ENCODE measurements around the gene LRRC25. TPM values are rescaled to one million over a fixed set of nuclear protein-coding genes. Genes with fewer than 3 reads are reported as not detected.

Gene LRRC25
- total and polyA plus RNA-seq, 10 of the 15 experiments (the other 5 are each of a cell fraction or from before 2014, with no cell fraction given), result 0.38 to 2.9 (median 1.2) TPM

DNA sequence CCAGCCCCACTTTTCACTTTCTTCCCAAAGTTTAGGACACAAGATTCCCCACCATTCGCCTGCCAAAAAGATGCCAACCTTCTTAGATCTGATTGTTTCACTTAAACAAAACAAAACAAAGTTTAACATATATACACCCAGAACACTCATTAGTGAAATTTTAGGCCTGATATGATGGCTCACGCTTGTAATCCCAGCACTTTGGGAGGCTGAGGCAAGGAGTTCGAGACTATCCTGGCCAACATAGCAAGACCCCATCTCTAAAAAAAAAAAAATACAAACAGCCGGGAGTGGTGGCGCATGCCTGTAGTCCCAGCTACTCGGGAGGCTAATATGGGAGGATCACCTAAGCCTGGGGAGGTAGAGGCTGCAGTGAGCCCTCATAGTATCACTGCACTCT is 52.1 kb downstream of the LRRC25 start (continued):
- TF ChIP-seq ZNF592 (IDR thresholded peaks at IDR 0.05), result no peak

GRCh38 chr19:18344582-18344950 is 52.9 kb downstream of the LRRC25 start:
- Histone ChIP-seq H3K9ac (ENCODE audit: control insufficient read depth, insufficient read depth, low read length) (no peak overlapping the region), H3K4me1 (ENCODE audit: control insufficient read depth, insufficient read depth, low read length) (peaks cover 14% of the 10 kb centered on the region), H3K36me3 (ENCODE audit: control insufficient read depth in 2 of 2, insufficient read depth in 2 of 2, low read length in 1 of 2) (peaks cover 0 to 9% of the 10 kb centered on the region in 2 experiments; a peak in 1 of 4 replicates), H3K79me2 (ENCODE audit: control insufficient read depth, insufficient read depth, low read length) (peaks cover 11% of the 10 kb centered on the region), H3K27ac (ENCODE audit: control insufficient read depth, insufficient read depth) (no peak overlapping the region), H3K9me3 (replicated peaks; ENCODE audit: control insufficient read depth, insufficient read depth, low read length) (no peaks in the 10 kb centered on the region), H3K4me2 (ENCODE audit: control insufficient read depth, insufficient read depth) (no peak overlapping the region), H3K4me3 (no peak overlapping the region), H2AFZ (ENCODE audit: control insufficient read depth, low read depth, low read length) (no peak overlapping the region), H4K20me1 (ENCODE audit: control insufficient read depth, insufficient read depth) (no peaks in the 10 kb centered on the region), H3K27me3 (replicated peaks in 1 of 2; ENCODE audit: control insufficient read depth in 2 of 2, insufficient read depth in 2 of 2, low read length in 1 of 2) (no peaks in the 10 kb centered on the region)
- POLR2A ChIA-PET, result interaction anchor here (0.7 to 1.0 kb wide), 3 partner anchors 22 to 120 kb away, joined by 3 to 7 read pairs (median 4); partner anchors contain the start of gene PDE4C
- no TSS peak for BruUV-seq (replicated peaks)
- FAIRE-seq (no peak), ATAC-seq (no peak), DNase-seq (ENCODE audit: low read depth, low spot score) (no peak)
- intact Hi-C loops (cut with micrococcal nuclease; ENCODE audit: unreplicated experiment), result loop anchor here (5.0 kb wide), 1 partner anchor 67 kb away; no protein-coding TSS in a partner anchor
- TF ChIP-seq GATAD2B (conservative IDR thresholded peaks at IDR 0.05; ENCODE audit: low read depth) (no peak), RFX5 (IDR thresholded peaks at IDR 0.05; ENCODE audit: low read depth, low read length) (no peak), ATF2 (IDR thresholded peaks at IDR 0.05; ENCODE audit: low read length) (no peak), RELA (IDR thresholded peaks at IDR 0.05; ENCODE audit: borderline replicate concordance, partially characterized antibody) (no peak), CHD4 (IDR thresholded peaks at IDR 0.05) (no peak), NFIC (IDR thresholded peaks at IDR 0.05; ENCODE audit: low read depth, low read length) (no peak), SMC3 (IDR thresholded peaks at IDR 0.05; ENCODE audit: borderline replicate concordance, low read length) (no peak), TCF12 (IDR thresholded peaks at IDR 0.05; ENCODE audit: low read depth, low read length) (no peak), SREBF2 (IDR thresholded peaks at IDR 0.05; ENCODE audit: low read length) (no peak)
- TF ChIP-seq, protein P1, sequence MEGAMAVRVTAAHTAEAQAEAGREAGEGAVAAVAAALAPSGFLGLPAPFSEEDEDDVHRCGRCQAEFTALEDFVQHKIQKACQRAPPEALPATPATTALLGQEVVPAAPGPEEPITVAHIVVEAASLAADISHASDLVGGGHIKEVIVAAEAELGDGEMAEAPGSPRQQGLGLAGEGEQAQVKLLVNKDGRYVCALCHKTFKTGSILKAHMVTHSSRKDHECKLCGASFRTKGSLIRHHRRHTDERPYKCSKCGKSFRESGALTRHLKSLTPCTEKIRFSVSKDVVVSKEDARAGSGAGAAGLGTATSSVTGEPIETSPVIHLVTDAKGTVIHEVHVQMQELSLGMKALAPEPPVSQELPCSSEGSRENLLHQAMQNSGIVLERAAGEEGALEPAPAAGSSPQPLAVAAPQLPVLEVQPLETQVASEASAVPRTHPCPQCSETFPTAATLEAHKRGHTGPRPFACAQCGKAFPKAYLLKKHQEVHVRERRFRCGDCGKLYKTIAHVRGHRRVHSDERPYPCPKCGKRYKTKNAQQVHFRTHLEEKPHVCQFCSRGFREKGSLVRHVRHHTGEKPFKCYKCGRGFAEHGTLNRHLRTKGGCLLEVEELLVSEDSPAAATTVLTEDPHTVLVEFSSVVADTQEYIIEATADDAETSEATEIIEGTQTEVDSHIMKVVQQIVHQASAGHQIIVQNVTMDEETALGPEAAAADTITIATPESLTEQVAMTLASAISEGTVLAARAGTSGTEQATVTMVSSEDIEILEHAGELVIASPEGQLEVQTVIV (IDR thresholded peaks at IDR 0.05; ENCODE audit: borderline replicate concordance, partially characterized antibody), result no peak
- 67% methylated on average over 11 of the region's 13 CpGs for WGBS (ENCODE audit: insufficient coverage, insufficient replicate concordance, low lambda C conversion rate, missing lambda C conversion rate)
- CTCF ChIA-PET, result interaction anchor here (1.1 to 4.2 kb wide), 2 partner anchors 65 to 66 kb away, joined by 3 to 20 read pairs; no protein-coding TSS in a partner anchor
- RAD21 ChIA-PET (ENCODE audit: unreplicated experiment), result interaction anchor here (0.6 kb wide), 1 partner anchor 35 kb away, joined by 3 read pairs; no protein-coding TSS in a partner anchor
- SMC1A ChIA-PET (ENCODE audit: uncharacterized antibody, unreplicated experiment), result no interaction called here
- in situ Hi-C loops (cut with MboI), result loop anchor here (5.0 kb wide), 1 partner anchor 63 kb away; no protein-coding TSS in a partner anchor
